H1 (cell line): ENCODE results near the gene CPSF4L. TPM values are rescaled to one million over a fixed set of nuclear protein-coding genes. Genes with fewer than 3 reads are reported as not detected.

Experiments used
- CTCF ChIA-PET: fragments of 300-600 bp; sonication (Branson Sonifier 250); formaldehyde crosslinking; loops from one replicate; lab custom pipeline; 2021; ENCODE audit not compliant: partially characterized antibody; lab: Charles Lee
- POLR2A ChIA-PET: fragments of 300-600 bp; sonication (Branson Sonifier 250); formaldehyde crosslinking; loops from one replicate; lab custom pipeline; 2021; ENCODE audit warnings: inconsistent platforms; ENCODE audit not compliant: partially characterized antibody; lab: Charles Lee
- DNase-seq, 2 experiments: peaks; one replicate each; pipeline versions ENCODE4 v3.0.0 to v3.0.0-alpha.2; 2010 to 2022; ENCODE audit warnings: low spot score in 2 of 2, low read depth in 1 of 2, mixed read lengths in 1 of 2
- FAIRE-seq: peaks from 2 replicates; lab custom pipeline; 2011; peaks lifted over from hg19 to GRCh38; lab: Jason Lieb, UNC
- H2AFZ ChIP-seq: 2 replicates; pipeline ENCODE4 v1.8.1; 2012; ENCODE audit warnings: low read length, inconsistent platforms
- H2AK5ac ChIP-seq: 2 replicates; pipeline ENCODE4 v1.6.1; 2013; ENCODE audit warnings: low read depth, low read length
- H2BK120ac ChIP-seq: replicated peaks from 2 replicates; pipeline ENCODE3; 2013; ENCODE audit warnings: low read depth, low read length, inconsistent platforms
- H2BK12ac ChIP-seq: 2 replicates; pipeline ENCODE4 v1.6.1; 2013; ENCODE audit warnings: low read depth, low read length
- H2BK15ac ChIP-seq: 2 replicates; pipeline ENCODE4 v1.6.1; 2013; ENCODE audit warnings: low read length
- H2BK20ac ChIP-seq: 2 replicates; pipeline ENCODE4 v1.6.1; 2013; ENCODE audit warnings: low read length
- H2BK5ac ChIP-seq: 2 replicates; pipeline ENCODE4 v1.6.1; 2013; ENCODE audit warnings: low read depth, low read length
- H3K14ac ChIP-seq: 2 replicates; pipeline ENCODE4 v1.6.1; 2013; ENCODE audit warnings: inconsistent platforms; ENCODE audit not compliant: insufficient read length
- H3K18ac ChIP-seq: 2 replicates; pipeline ENCODE4 v1.6.1; 2013; ENCODE audit warnings: low read length; ENCODE audit errors: extremely low read depth
- H3K23ac ChIP-seq: 2 replicates; pipeline ENCODE4 v1.6.1; 2013; ENCODE audit warnings: inconsistent platforms; ENCODE audit not compliant: insufficient read length
- H3K23me2 ChIP-seq: 2 replicates; pipeline ENCODE4 v1.6.1; 2013; ENCODE audit warnings: low read depth, low read length
- H3K27ac ChIP-seq: 2 replicates; pipeline ENCODE4 v1.6.1; 2011; ENCODE audit warnings: low read depth, low read length, inconsistent platforms
- H3K27me3 ChIP-seq, 4 experiments: replicated peaks in 1 of 4; 1 replicate in 1 of 4; 2 replicates in 3 of 4; pipeline versions ENCODE4 v1.6.1 to v1.8.1; 2011 to 2013; ENCODE audit warnings: low read length in 3 of 4, mild to moderate bottlenecking in 3 of 4, inconsistent platforms in 2 of 4, mixed read lengths in 2 of 4, moderate library complexity in 1 of 4; ENCODE audit not compliant: control insufficient read depth in 3 of 4, insufficient read depth in 3 of 4; ENCODE audit errors: extremely low read depth in 1 of 4
- H3K36me3 ChIP-seq, 4 experiments: 2 replicates each; pipeline versions ENCODE4 v1.6.1 to v1.8.1; 2011 to 2013; ENCODE audit warnings: mild to moderate bottlenecking in 4 of 4, low read length in 3 of 4, moderate library complexity in 2 of 4, control low read depth in 1 of 4, inconsistent platforms in 1 of 4; ENCODE audit not compliant: insufficient read depth in 4 of 4, control insufficient read depth in 2 of 4
- H3K4ac ChIP-seq: replicated peaks from 2 replicates; pipeline ENCODE3; 2013; ENCODE audit warnings: low read length, low read depth, mixed read lengths, inconsistent platforms; ENCODE audit not compliant: insufficient read length
- H3K4me1 ChIP-seq, 4 experiments: replicated peaks in 1 of 4; 1 replicate in 1 of 4; 2 replicates in 3 of 4; pipeline versions ENCODE4 v1.6.1 to v1.8.1; 2011 to 2013; ENCODE audit warnings: low read length in 3 of 4, inconsistent platforms in 2 of 4, mixed read lengths in 1 of 4; ENCODE audit not compliant: insufficient read depth in 4 of 4, control insufficient read depth in 3 of 4
- H3K4me2 ChIP-seq, 2 experiments: 2 replicates each; pipeline versions ENCODE4 v1.6.1 to v1.8.1; 2011 to 2013; ENCODE audit warnings: low read depth in 2 of 2, low read length in 2 of 2, control low read depth in 1 of 2, inconsistent platforms in 1 of 2, mild to moderate bottlenecking in 1 of 2; ENCODE audit not compliant: insufficient read depth in 1 of 2
- H3K4me3 ChIP-seq, 4 experiments: fragments of 200-600, 300-600 bp in 1 of 4; sonication (generic), shearing (Covaris generic), sonication (Bioruptor Twin) in 1 of 4; 2 replicates each; pipeline versions ENCODE4 v1.5.1 to v1.8.1; 2011 to 2016; ENCODE audit warnings: low read length in 4 of 4, low read depth in 3 of 4, control low read depth in 2 of 4, inconsistent platforms in 2 of 4, mild to moderate bottlenecking in 2 of 4, mixed read lengths in 1 of 4, moderate library complexity in 1 of 4; ENCODE audit not compliant: insufficient read depth in 2 of 4; ENCODE audit errors: extremely low read depth in 1 of 4
- H3K56ac ChIP-seq: replicated peaks from 2 replicates; pipeline ENCODE3; 2013; ENCODE audit warnings: low read depth, mild to moderate bottlenecking, mixed read lengths, low read length, inconsistent platforms; ENCODE audit not compliant: insufficient read length
- H3K79me1 ChIP-seq: 2 replicates; pipeline ENCODE4 v1.6.1; 2013; ENCODE audit warnings: low read depth, low read length, control low read depth
- H3K79me2 ChIP-seq, 2 experiments: 2 replicates each; pipeline versions ENCODE4 v1.6.1 to v1.8.1; 2012 to 2013; ENCODE audit warnings: low read length in 2 of 2, mild to moderate bottlenecking in 2 of 2, inconsistent platforms in 1 of 2; ENCODE audit not compliant: insufficient read depth in 2 of 2, control insufficient read depth in 1 of 2
- H3K9ac ChIP-seq, 4 experiments: replicated peaks in 1 of 4; 1 replicate in 1 of 4; 2 replicates in 3 of 4; pipeline versions ENCODE4 v1.6.1 to v1.8.1; 2011 to 2013; ENCODE audit warnings: low read depth in 3 of 4, low read length in 3 of 4, control low read depth in 2 of 4, mild to moderate bottlenecking in 2 of 4, moderate library complexity in 2 of 4, inconsistent platforms in 1 of 4; ENCODE audit errors: extremely low read depth in 1 of 4
- H3K9me3 ChIP-seq, 2 experiments: 2 replicates each; pipeline versions ENCODE4 v1.6.1 to v1.8.1; 2012 to 2013; ENCODE audit warnings: mild to moderate bottlenecking in 2 of 2, moderate library complexity in 2 of 2, control low read depth in 1 of 2, inconsistent platforms in 1 of 2, low read depth in 1 of 2, low read length in 1 of 2, mixed read lengths in 1 of 2; ENCODE audit not compliant: insufficient read depth in 2 of 2
- H4K20me1 ChIP-seq, 2 experiments: replicated peaks in 1 of 2; 2 replicates each; pipeline versions ENCODE3 to v1.8.1; 2011 to 2013; ENCODE audit warnings: inconsistent platforms in 2 of 2, low read length in 2 of 2, mild to moderate bottlenecking in 1 of 2; ENCODE audit not compliant: insufficient read depth in 2 of 2, control insufficient read depth in 1 of 2
- H4K5ac ChIP-seq: 2 replicates; pipeline ENCODE4 v1.6.1; 2013; ENCODE audit warnings: low read length, low read depth, mixed read lengths, inconsistent platforms; ENCODE audit not compliant: insufficient read length
- H4K8ac ChIP-seq: 2 replicates; pipeline ENCODE4 v1.8.0; 2013; ENCODE audit warnings: mild to moderate bottlenecking, moderate library complexity, low read length, inconsistent platforms; ENCODE audit not compliant: insufficient read depth; ENCODE audit errors: extremely low read depth
- H4K91ac ChIP-seq: replicated peaks from 2 replicates; pipeline ENCODE3; 2013; ENCODE audit warnings: low read length, mixed read lengths, inconsistent platforms; ENCODE audit not compliant: insufficient read length
- BCL11A ChIP-seq, 2 experiments: IDR thresholded peaks; one replicate each; pipeline ENCODE4 v1.6.1; 2011; ENCODE audit warnings: low read depth in 2 of 2, low read length in 2 of 2, mild to moderate bottlenecking in 2 of 2
- BRCA1 ChIP-seq: IDR thresholded peaks from 2 replicates; pipeline ENCODE4 v1.6.1; 2012; ENCODE audit warnings: low read depth, low read length, improper control_type of control experiment
- EP300 ChIP-seq, 2 experiments: IDR thresholded peaks; 1 replicate in 1 of 2; 2 replicates in 1 of 2; pipeline ENCODE4 v1.6.1; 2011 to 2012; ENCODE audit warnings: low read depth in 2 of 2, low read length in 2 of 2, mild to moderate bottlenecking in 2 of 2, borderline replicate concordance in 1 of 2, inconsistent platforms in 1 of 2, moderate library complexity in 1 of 2
- HDAC2 ChIP-seq, 2 experiments: fragments of 300-600 bp in 1 of 2; sonication (generic) in 1 of 2; IDR thresholded peaks; 2 replicates each; pipeline ENCODE4 v1.6.1; 2011 to 2012; ENCODE audit warnings: low read depth in 2 of 2, low read length in 2 of 2, mild to moderate bottlenecking in 2 of 2, moderate library complexity in 2 of 2, borderline replicate concordance in 1 of 2, inconsistent platforms in 1 of 2
- HDAC6 ChIP-seq: IDR thresholded peaks from one replicate; pipeline ENCODE4 v1.7.1; 2012; ENCODE audit warnings: low read depth, mild to moderate bottlenecking, inconsistent platforms, low read length, moderate library complexity
- SP4 ChIP-seq: IDR thresholded peaks from 2 replicates; pipeline ENCODE4 v1.6.1; 2012; ENCODE audit warnings: low read length, inconsistent platforms
- WGBS, 2 experiments: shearing (Covaris generic) in 1 of 2; methylation state at CpG; one replicate each; pipeline versions ENCODE4 v1.1.6 to v1.1.7; 2013 to 2015; ENCODE audit warnings: low lambda C conversion rate in 2 of 2, mixed read lengths in 2 of 2, inconsistent platforms in 1 of 2, low coverage in 1 of 2, missing lambda C conversion rate in 1 of 2; ENCODE audit not compliant: insufficient replicate concordance in 2 of 2, insufficient coverage in 1 of 2, insufficient read length in 1 of 2; ENCODE audit errors: extremely low coverage in 1 of 2, missing lambda C conversion rate in 1 of 2; 5-methylcytosine and 5-hydroxymethylcytosine counted together
- polyA plus RNA-seq, 7 experiments: library from polyadenylated mRNA; depleted of rRNA in 3 of 7; stranded (reverse) in 5 of 7; unstranded in 2 of 7; fragments of >200 nt in 5 of 7; fragments of 200-250 nt in 2 of 7; gene quantifications; 1 replicate in 5 of 7; 2 replicates in 1 of 7; 4 replicates in 1 of 7; pipeline versions ENCODE4 v1.2.1 to v1.2.3, GENCODE V29; 2011 to 2013; ENCODE audit warnings: missing spikeins in 2 of 7, mixed read lengths in 2 of 7
- total RNA-seq: library from RNA; stranded (reverse); fragmentation: NEBNext Ultra II Directional; extraction: Animal tissue kit (Norgen Biotek cat#: 25700); gene quantifications from 2 replicates; pipeline ENCODE4 v1.2.1, GENCODE V29; 2021

CPSF4L gene
- total and polyA plus RNA-seq, 2 of the 8 experiments (the other 6 are each of a cell fraction or from before 2014, with no cell fraction given) = not detected

GRCh38 chr17:73211745-73212144 lies 49.9 kb downstream of the CPSF4L start:
- Histone ChIP-seq H3K4me3 (no peak overlapping the region), H3K4me1 (peaks cover 0 to 4% (median 0%) of the 10 kb centered on the region in 4 experiments; a peak in 2 of 7 replicates), H4K20me1 (peaks cover 5 to 12% of the 10 kb centered on the region in 2 experiments), H3K9me3 (no peaks in the 10 kb centered on the region), H4K5ac (no peak overlapping the region), H3K18ac (no peak overlapping the region), H3K4me2 (no peak overlapping the region), H2BK20ac (no peak overlapping the region), H4K8ac (no peak overlapping the region), H4K91ac (no peak overlapping the region), H2BK120ac (no peak overlapping the region), H2AFZ (no peak overlapping the region), H2BK15ac (no peak overlapping the region), H3K14ac (no peak overlapping the region), H3K27me3 (no peaks in the 10 kb centered on the region), H2BK12ac (no peak overlapping the region), H3K79me1 (no peaks in the 10 kb centered on the region; the same call in 1 of the 2 replicates), H3K9ac (no peak overlapping the region), H2BK5ac (no peak overlapping the region), H3K23ac (no peak overlapping the region), H3K23me2 (no peaks in the 10 kb centered on the region), H3K4ac (no peak overlapping the region), H3K36me3 (peaks cover 12 to 41% (median 28%) of the 10 kb centered on the region in 4 experiments; a peak in 7 of 8 replicates), H2AK5ac (no peak overlapping the region), H3K27ac (no peak overlapping the region), H3K56ac (no peak overlapping the region), H3K79me2 (peaks cover 0 to 32% of the 10 kb centered on the region in 2 experiments; a peak in 3 of 4 replicates)
- ChIA-PET POLR2A (interaction anchor here (0.6 kb wide), 1 partner anchor 21 kb away, joined by 3 read pairs; a partner anchor contains a TSS), CTCF (interaction anchor here (1.2 to 2.5 kb wide), 7 partner anchors 8 to 484 kb away, joined by 3 to 9 read pairs (median 5); no protein-coding TSS in a partner anchor)
- TF ChIP-seq BCL11A (IDR thresholded peaks at IDR 0.05; ENCODE audit: low read depth in 2 of 2, low read length in 2 of 2) (no peak), SP4 (no peak), BRCA1 (no peak), HDAC2 (IDR thresholded peaks at IDR 0.05; ENCODE audit: borderline replicate concordance in 1 of 2, low read depth in 2 of 2, low read length in 2 of 2) (no peak), EP300 (IDR thresholded peaks at IDR 0.05; ENCODE audit: borderline replicate concordance in 1 of 2, low read depth in 2 of 2, low read length in 2 of 2) (no peak), HDAC6 (no peak)
- 89% methylated on average over 13 of the region's 13 CpGs; no CpG with 5 or more reads in 1 of the 2 experiments for WGBS, 2 experiments
- DNase-seq (no peak), FAIRE-seq (no peak)
